A549 (cell line): ENCODE measurements around the gene MTFMT. TPM values are rescaled to one million over a fixed set of nuclear protein-coding genes. Genes with fewer than 3 reads are reported as not detected.

Source experiments
- CTCF ChIP-seq: fragments of >200 bp; sonication (Bioruptor Twin); formaldehyde crosslinking; IDR thresholded peaks from 3 replicates; pipeline ENCODE4 v1.5.1; 2016
- HEYL ChIP-seq: fragments of 250-450 bp; sonication (Bioruptor Pico); IDR thresholded peaks from 2 replicates; pipeline ENCODE4 v1.8.0; 2021; ENCODE audit warnings: mild to moderate bottlenecking, moderate library complexity
- REST ChIP-seq: fragments of 200-600 bp; sonication (generic); IDR thresholded peaks from 2 replicates; pipeline ENCODE4 v1.6.1; 2016; ENCODE audit warnings: antibody characterized with exemption, mild to moderate bottlenecking, moderate library complexity
- SMC3 ChIP-seq: fragments of >200 bp; sonication (Bioruptor Twin); formaldehyde crosslinking; IDR thresholded peaks from 3 replicates; pipeline ENCODE4 v1.6.1; 2018; ENCODE audit warnings: inconsistent platforms
- polyA plus RNA-seq, 4 experiments: library from polyadenylated mRNA; depleted of rRNA in 3 of 4; stranded (reverse); fragments of >200 nt; fragmentation: RNase III in 1 of 4; extraction: RNeasy Plus Mini Kit Qiagen cat#74134 plus additional on column Dnase treatment in 1 of 4; gene quantifications; 2 replicates in 3 of 4; 3 replicates in 1 of 4; pipeline ENCODE4 v1.2.3, GENCODE V29; 2011 to 2017

Gene MTFMT
- polyA plus RNA-seq, 2 of the 4 experiments (the other 2 are of a cell fraction): 21.4 to 23.4 TPM

GRCh38 chr15:64951777-64952418 lies 77.5 kb downstream of the MTFMT start (continued):
- TF ChIP-seq REST (no peak), CTCF (no peak), HEYL (CRISPR knock-in tag) (no peak), SMC3 (no peak)

Other genes with a start within 250 kb of the MTFMT start
- gene PIF1, start 204.0 kb downstream of the MTFMT start, polyA plus RNA-seq (2011; rRNA removed): 8.5 and 11.1 TPM in 2 replicates
- 24.9 to 25.4 TPM (median 25.3 TPM) in 3 replicates for gene PIF1, start 204.0 kb downstream of the MTFMT start, polyA plus RNA-seq (2017; fragmentation: RNase III; extraction: RNeasy Plus Mini Kit Qiagen cat#74134 plus additional on column Dnase treatment)
- gene PLEKHO2, start 187.7 kb downstream of the MTFMT start, polyA plus RNA-seq (2011; rRNA removed): 2.8 and 2.9 TPM in 2 replicates
- gene PLEKHO2, start 187.7 kb downstream of the MTFMT start, polyA plus RNA-seq (2017; fragmentation: RNase III; extraction: RNeasy Plus Mini Kit Qiagen cat#74134 plus additional on column Dnase treatment): 3.7 to 3.9 TPM (median 3.8 TPM) in 3 replicates
- gene ANKDD1A, start 117.7 kb downstream of the MTFMT start, polyA plus RNA-seq (2011; rRNA removed): 2.7 and 3.3 TPM in 2 replicates
- 2.4 to 2.8 TPM (median 2.7 TPM) in 3 replicates for gene ANKDD1A, start 117.7 kb downstream of the MTFMT start, polyA plus RNA-seq (2017; fragmentation: RNase III; extraction: RNeasy Plus Mini Kit Qiagen cat#74134 plus additional on column Dnase treatment)
- gene SPG21, start 39.7 kb downstream of the MTFMT start, polyA plus RNA-seq (2011; rRNA removed): 146 and 155 TPM in 2 replicates
- gene SPG21, start 39.7 kb downstream of the MTFMT start, polyA plus RNA-seq (2017; fragmentation: RNase III; extraction: RNeasy Plus Mini Kit Qiagen cat#74134 plus additional on column Dnase treatment): 111 to 117 TPM (median 113 TPM) in 3 replicates
- gene SLC51B, start 15.7 kb upstream of the MTFMT start, polyA plus RNA-seq (2011; rRNA removed): 16.1 and 17.9 TPM in 2 replicates
- 8.6 to 12.2 TPM (median 8.6 TPM) in 3 replicates for gene SLC51B, start 15.7 kb upstream of the MTFMT start, polyA plus RNA-seq (2017; fragmentation: RNase III; extraction: RNeasy Plus Mini Kit Qiagen cat#74134 plus additional on column Dnase treatment)
- 0.08 and 0.28 TPM in 2 replicates for gene RASL12, start 38.4 kb upstream of the MTFMT start, polyA plus RNA-seq (2011; rRNA removed)
- gene RASL12, start 38.4 kb upstream of the MTFMT start, polyA plus RNA-seq (2017; fragmentation: RNase III; extraction: RNeasy Plus Mini Kit Qiagen cat#74134 plus additional on column Dnase treatment): 0.12 to 0.34 TPM (median 0.18 TPM) in 3 replicates
- gene KBTBD13, start 47.1 kb upstream of the MTFMT start, polyA plus RNA-seq (2011; rRNA removed): not detected in 2 replicates
- gene KBTBD13, start 47.1 kb upstream of the MTFMT start, polyA plus RNA-seq (2017; fragmentation: RNase III; extraction: RNeasy Plus Mini Kit Qiagen cat#74134 plus additional on column Dnase treatment): not detected in 3 replicates
- gene UBAP1L, start 85.6 kb upstream of the MTFMT start, polyA plus RNA-seq (2011; rRNA removed): 0.84 and 1.3 TPM in 2 replicates
- 0.87 to 0.96 TPM (median 0.96 TPM) in 3 replicates for gene UBAP1L, start 85.6 kb upstream of the MTFMT start, polyA plus RNA-seq (2017; fragmentation: RNase III; extraction: RNeasy Plus Mini Kit Qiagen cat#74134 plus additional on column Dnase treatment)
- gene PDCD7, start 104.2 kb upstream of the MTFMT start, polyA plus RNA-seq (2011; rRNA removed): 20.4 and 23.7 TPM in 2 replicates
- gene PDCD7, start 104.2 kb upstream of the MTFMT start, polyA plus RNA-seq (2017; fragmentation: RNase III; extraction: RNeasy Plus Mini Kit Qiagen cat#74134 plus additional on column Dnase treatment): 16.8 to 19.0 TPM (median 17.5 TPM) in 3 replicates
- 65.1 and 113 TPM in 2 replicates for gene CLPX, start 155.7 kb upstream of the MTFMT start, polyA plus RNA-seq (2011; rRNA removed)
- gene CLPX, start 155.7 kb upstream of the MTFMT start, polyA plus RNA-seq (2017; fragmentation: RNase III; extraction: RNeasy Plus Mini Kit Qiagen cat#74134 plus additional on column Dnase treatment): 53.3 to 65.9 TPM (median 55.4 TPM) in 3 replicates
- 0.14 and 0.21 TPM in 2 replicates for gene CILP, start 181.8 kb upstream of the MTFMT start, polyA plus RNA-seq (2011; rRNA removed)
- gene CILP, start 181.8 kb upstream of the MTFMT start, polyA plus RNA-seq (2017; fragmentation: RNase III; extraction: RNeasy Plus Mini Kit Qiagen cat#74134 plus additional on column Dnase treatment): 0.07 to 0.09 TPM (median 0.09 TPM) in 3 replicates